ENCODE results near the gene EXOC2. TPM values are rescaled to one million over a fixed set of nuclear protein-coding genes. Genes with fewer than 3 reads are reported as not detected.
"Not testable (repeated sequence)": the region's sequence is repeated elsewhere in the genome, so short reads cannot be mapped to it uniquely, and the experiment has no call there.

EXOC2 gene
- total RNA-seq, 1 experiment from 2014 or later: 24.5 TPM

DNA sequence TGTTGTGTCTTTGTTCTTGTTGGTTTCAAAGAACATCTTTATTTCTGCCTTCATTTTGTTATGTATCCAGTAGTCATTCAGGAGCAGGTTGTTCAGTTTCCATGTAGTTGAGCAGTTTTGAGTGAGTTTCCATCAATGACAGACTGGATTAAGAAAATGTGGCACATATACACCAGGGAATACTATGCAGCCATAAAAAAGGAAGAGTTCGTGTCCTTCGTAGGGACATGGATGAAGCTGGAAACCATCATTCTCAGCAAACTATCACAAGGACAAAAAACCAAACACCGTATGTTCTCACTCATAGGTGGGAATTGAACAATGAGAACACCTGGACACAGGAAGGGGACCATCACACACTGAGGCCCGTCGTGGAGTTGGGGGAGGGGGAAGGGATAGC, 87.0 kb downstream of the EXOC2 start:
- H3K27me3 ChIP-seq (ENCODE audit: insufficient read depth, low read length); H4K20me1 ChIP-seq (ENCODE audit: insufficient read depth); H3K79me2 ChIP-seq (ENCODE audit: insufficient read depth, low read length); H3K4me1 ChIP-seq (ENCODE audit: control insufficient read depth in 1 of 2, insufficient read depth in 2 of 2, low read length in 2 of 2); H3K9ac ChIP-seq (ENCODE audit: low read length); CTCF ChIA-PET; H3K4me3 ChIP-seq (replicated peaks in 1 of 2; ENCODE audit: low read depth in 1 of 2, low read length in 2 of 2); intact Hi-C loops (cut with micrococcal nuclease); ATAC-seq; H3K9me3 ChIP-seq (ENCODE audit: control insufficient read depth in 1 of 2, insufficient read depth in 1 of 2, low read depth in 1 of 2, low read length in 2 of 2); BruUV-seq (replicated peaks); H3K27ac ChIP-seq (ENCODE audit: low read depth, low read length); RAD21 ChIA-PET (ENCODE audit: low non-redundant PET in 1 of 2, low total read pairs in 2 of 2, uncharacterized antibody in 2 of 2, unreplicated experiment in 2 of 2); DNase-seq (ENCODE audit: low read depth, low spot score); POLR2A ChIA-PET; H3K9me2 ChIP-seq (ENCODE audit: insufficient read depth); H3K36me3 ChIP-seq (ENCODE audit: control insufficient read depth in 1 of 2, insufficient read depth in 2 of 2, low read length in 2 of 2); H2AFZ ChIP-seq (ENCODE audit: low read depth, low read length, poor library complexity, severe bottlenecking); H3K4me2 ChIP-seq (ENCODE audit: low read length): not testable (repeated sequence)

DNA sequence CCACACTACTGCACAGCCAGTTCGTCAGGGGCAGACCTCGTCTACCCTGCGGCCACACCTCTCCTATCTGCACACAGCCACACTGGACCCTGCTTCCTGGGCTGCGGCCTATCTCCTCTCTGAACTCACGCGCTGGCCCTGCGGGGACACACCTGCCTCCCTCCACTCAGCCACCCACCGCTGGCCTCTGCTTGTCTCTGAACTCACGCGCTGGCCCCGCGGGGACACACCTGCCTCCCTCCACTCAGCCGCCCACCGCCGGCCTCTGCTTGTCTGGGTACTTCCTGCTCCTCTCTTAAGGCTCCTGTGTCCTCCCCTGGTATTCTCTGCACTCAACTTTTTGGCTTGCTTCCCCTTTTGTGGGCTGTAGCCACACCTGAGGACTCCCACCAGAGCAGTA, 88.4 kb downstream of the EXOC2 start:
- no TSS peak for BruUV-seq (replicated peaks)
- Histone ChIP-seq H3K9ac (ENCODE audit: low read length) (no peak overlapping the region), H3K4me1 (ENCODE audit: control insufficient read depth in 1 of 2, insufficient read depth in 2 of 2, low read length in 2 of 2) (no peaks in the 10 kb centered on the region), H3K9me2 (ENCODE audit: insufficient read depth) (no peaks in the 10 kb centered on the region), H3K4me2 (ENCODE audit: low read length) (no peak overlapping the region), H3K27me3 (ENCODE audit: insufficient read depth, low read length) (no peaks in the 10 kb centered on the region), H3K4me3 (replicated peaks in 1 of 2; ENCODE audit: low read depth in 1 of 2, low read length in 2 of 2) (no peak overlapping the region), H4K20me1 (ENCODE audit: insufficient read depth) (no peaks in the 10 kb centered on the region), H3K27ac (ENCODE audit: low read depth, low read length) (no peak overlapping the region), H2AFZ (ENCODE audit: low read depth, low read length, poor library complexity, severe bottlenecking) (no peak overlapping the region), H3K79me2 (ENCODE audit: insufficient read depth, low read length) (no peaks in the 10 kb centered on the region), H3K36me3 (ENCODE audit: control insufficient read depth in 1 of 2, insufficient read depth in 2 of 2, low read length in 2 of 2) (no peaks in the 10 kb centered on the region), H3K9me3 (ENCODE audit: control insufficient read depth in 1 of 2, insufficient read depth in 1 of 2, low read depth in 1 of 2, low read length in 2 of 2) (no peaks in the 10 kb centered on the region)
- DNase-seq (ENCODE audit: low read depth, low spot score) (no peak), ATAC-seq (no peak)
- TF ChIP-seq FOSL1 (IDR thresholded peaks at IDR 0.05; ENCODE audit: low read depth): no peak
- TF ChIP-seq YY1 (IDR thresholded peaks at IDR 0.05; ENCODE audit: extremely low read depth, insufficient replicate concordance, low read depth, low read length): no peak
- TF ChIP-seq SP1 (IDR thresholded peaks at IDR 0.05; ENCODE audit: low read depth): no peak
- TF ChIP-seq, protein P1, sequence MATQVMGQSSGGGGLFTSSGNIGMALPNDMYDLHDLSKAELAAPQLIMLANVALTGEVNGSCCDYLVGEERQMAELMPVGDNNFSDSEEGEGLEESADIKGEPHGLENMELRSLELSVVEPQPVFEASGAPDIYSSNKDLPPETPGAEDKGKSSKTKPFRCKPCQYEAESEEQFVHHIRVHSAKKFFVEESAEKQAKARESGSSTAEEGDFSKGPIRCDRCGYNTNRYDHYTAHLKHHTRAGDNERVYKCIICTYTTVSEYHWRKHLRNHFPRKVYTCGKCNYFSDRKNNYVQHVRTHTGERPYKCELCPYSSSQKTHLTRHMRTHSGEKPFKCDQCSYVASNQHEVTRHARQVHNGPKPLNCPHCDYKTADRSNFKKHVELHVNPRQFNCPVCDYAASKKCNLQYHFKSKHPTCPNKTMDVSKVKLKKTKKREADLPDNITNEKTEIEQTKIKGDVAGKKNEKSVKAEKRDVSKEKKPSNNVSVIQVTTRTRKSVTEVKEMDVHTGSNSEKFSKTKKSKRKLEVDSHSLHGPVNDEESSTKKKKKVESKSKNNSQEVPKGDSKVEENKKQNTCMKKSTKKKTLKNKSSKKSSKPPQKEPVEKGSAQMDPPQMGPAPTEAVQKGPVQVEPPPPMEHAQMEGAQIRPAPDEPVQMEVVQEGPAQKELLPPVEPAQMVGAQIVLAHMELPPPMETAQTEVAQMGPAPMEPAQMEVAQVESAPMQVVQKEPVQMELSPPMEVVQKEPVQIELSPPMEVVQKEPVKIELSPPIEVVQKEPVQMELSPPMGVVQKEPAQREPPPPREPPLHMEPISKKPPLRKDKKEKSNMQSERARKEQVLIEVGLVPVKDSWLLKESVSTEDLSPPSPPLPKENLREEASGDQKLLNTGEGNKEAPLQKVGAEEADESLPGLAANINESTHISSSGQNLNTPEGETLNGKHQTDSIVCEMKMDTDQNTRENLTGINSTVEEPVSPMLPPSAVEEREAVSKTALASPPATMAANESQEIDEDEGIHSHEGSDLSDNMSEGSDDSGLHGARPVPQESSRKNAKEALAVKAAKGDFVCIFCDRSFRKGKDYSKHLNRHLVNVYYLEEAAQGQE (IDR thresholded peaks at IDR 0.05; ENCODE audit: low read depth): no peak
- no peak for TF ChIP-seq ZFX (IDR thresholded peaks at IDR 0.05)
- no peak for TF ChIP-seq CEBPB (IDR thresholded peaks at IDR 0.05; ENCODE audit: low read depth)
- no peak for TF ChIP-seq TCF7L2 (IDR thresholded peaks at IDR 0.05; ENCODE audit: borderline replicate concordance, extremely low read depth, insufficient read depth, insufficient read length)
- TF ChIP-seq SRF (IDR thresholded peaks at IDR 0.05; ENCODE audit: low read depth): no peak
- TF ChIP-seq ZNF274 (IDR thresholded peaks at IDR 0.05; ENCODE audit: low read depth, low read length): no peak
- TF ChIP-seq RAD21 (IDR thresholded peaks at IDR 0.05; ENCODE audit: low read depth): no peak
- TF ChIP-seq, protein P2, sequence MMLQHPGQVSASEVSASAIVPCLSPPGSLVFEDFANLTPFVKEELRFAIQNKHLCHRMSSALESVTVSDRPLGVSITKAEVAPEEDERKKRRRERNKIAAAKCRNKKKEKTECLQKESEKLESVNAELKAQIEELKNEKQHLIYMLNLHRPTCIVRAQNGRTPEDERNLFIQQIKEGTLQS (IDR thresholded peaks at IDR 0.05): no peak
- TF ChIP-seq EZH2 (IDR thresholded peaks at IDR 0.05): no peak
- TF ChIP-seq ELF1 (IDR thresholded peaks at IDR 0.05; ENCODE audit: borderline replicate concordance, low read depth): no peak
- no peak for TF ChIP-seq POLR2A (IDR thresholded peaks at IDR 0.05; ENCODE audit: borderline replicate concordance, extremely low read depth, insufficient read depth, insufficient read length)
- no peak for TF ChIP-seq JUND (IDR thresholded peaks at IDR 0.05)
- TF ChIP-seq CBX3 (IDR thresholded peaks at IDR 0.05; ENCODE audit: low read depth): no peak
- no peak for TF ChIP-seq EGR1 (IDR thresholded peaks at IDR 0.05; ENCODE audit: low read depth)
- TF ChIP-seq, protein P3, sequence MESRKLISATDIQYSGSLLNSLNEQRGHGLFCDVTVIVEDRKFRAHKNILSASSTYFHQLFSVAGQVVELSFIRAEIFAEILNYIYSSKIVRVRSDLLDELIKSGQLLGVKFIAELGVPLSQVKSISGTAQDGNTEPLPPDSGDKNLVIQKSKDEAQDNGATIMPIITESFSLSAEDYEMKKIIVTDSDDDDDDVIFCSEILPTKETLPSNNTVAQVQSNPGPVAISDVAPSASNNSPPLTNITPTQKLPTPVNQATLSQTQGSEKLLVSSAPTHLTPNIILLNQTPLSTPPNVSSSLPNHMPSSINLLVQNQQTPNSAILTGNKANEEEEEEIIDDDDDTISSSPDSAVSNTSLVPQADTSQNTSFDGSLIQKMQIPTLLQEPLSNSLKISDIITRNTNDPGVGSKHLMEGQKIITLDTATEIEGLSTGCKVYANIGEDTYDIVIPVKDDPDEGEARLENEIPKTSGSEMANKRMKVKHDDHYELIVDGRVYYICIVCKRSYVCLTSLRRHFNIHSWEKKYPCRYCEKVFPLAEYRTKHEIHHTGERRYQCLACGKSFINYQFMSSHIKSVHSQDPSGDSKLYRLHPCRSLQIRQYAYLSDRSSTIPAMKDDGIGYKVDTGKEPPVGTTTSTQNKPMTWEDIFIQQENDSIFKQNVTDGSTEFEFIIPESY (IDR thresholded peaks at IDR 0.05; ENCODE audit: extremely low read depth, insufficient replicate concordance, low read length): no peak
- POLR2A ChIA-PET: no interaction called here
- CTCF ChIA-PET: no interaction called here
- intact Hi-C loops (cut with micrococcal nuclease): no loop called here
- RAD21 ChIA-PET (ENCODE audit: low non-redundant PET in 1 of 2, low total read pairs in 2 of 2, uncharacterized antibody in 2 of 2, unreplicated experiment in 2 of 2): no interaction called here

Data from HCT116 (cell line).